Thyroid gland (tissue), 4 donors: ENCODE measurements around the gene CRK.

Source experiments
- POLR2A ChIP-seq, 2 donors: fragments of 450-650 bp; IDR thresholded peaks; one replicate each; pipeline ENCODE4 v1.6.1; 2017; ENCODE audit warnings: antibody characterized with exemption in 2 of 2, mild to moderate bottlenecking in 2 of 2, moderate library complexity in 1 of 2
- TF ChIP-seq, protein P1 (sequence below), 6 experiments: fragments of 200-600 bp in 3 of 6; fragments of 450-650 bp in 3 of 6; sonication (generic) in 3 of 6; IDR thresholded peaks; one replicate each; pipeline ENCODE4 v1.5.1; 2016 to 2019; ENCODE audit warnings: antibody characterized with exemption in 6 of 6, mild to moderate bottlenecking in 2 of 6, inconsistent platforms in 1 of 6, moderate library complexity in 1 of 6

DNA sequence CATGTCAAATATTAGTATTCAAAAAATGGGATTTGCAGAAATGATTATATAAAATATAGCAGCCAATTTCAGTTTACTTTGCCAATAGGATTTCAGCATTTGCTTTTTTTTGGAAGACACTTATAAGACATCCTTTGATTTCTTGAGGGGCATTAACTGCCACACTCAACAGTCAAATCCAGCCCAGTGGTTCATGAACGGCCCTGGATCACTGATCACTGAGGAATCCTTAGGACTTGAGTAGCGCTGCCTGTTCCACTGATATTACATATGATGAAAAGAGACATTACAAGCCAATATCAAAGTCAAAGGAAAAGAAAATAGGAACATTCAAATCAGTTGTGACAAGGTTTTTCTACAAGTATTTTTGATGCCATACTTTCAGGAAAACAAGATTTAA is 35.1 kb downstream of the CRK start:
- TF ChIP-seq POLR2A (IDR thresholded peaks at IDR 0.05) = no peak
- TF ChIP-seq, protein P1, sequence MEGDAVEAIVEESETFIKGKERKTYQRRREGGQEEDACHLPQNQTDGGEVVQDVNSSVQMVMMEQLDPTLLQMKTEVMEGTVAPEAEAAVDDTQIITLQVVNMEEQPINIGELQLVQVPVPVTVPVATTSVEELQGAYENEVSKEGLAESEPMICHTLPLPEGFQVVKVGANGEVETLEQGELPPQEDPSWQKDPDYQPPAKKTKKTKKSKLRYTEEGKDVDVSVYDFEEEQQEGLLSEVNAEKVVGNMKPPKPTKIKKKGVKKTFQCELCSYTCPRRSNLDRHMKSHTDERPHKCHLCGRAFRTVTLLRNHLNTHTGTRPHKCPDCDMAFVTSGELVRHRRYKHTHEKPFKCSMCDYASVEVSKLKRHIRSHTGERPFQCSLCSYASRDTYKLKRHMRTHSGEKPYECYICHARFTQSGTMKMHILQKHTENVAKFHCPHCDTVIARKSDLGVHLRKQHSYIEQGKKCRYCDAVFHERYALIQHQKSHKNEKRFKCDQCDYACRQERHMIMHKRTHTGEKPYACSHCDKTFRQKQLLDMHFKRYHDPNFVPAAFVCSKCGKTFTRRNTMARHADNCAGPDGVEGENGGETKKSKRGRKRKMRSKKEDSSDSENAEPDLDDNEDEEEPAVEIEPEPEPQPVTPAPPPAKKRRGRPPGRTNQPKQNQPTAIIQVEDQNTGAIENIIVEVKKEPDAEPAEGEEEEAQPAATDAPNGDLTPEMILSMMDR (IDR thresholded peaks at IDR 0.05) = no peak
